GM19025 (cell line): Measurements from ENCODE around the gene EPM2AIP1.
"Not testable (repeated sequence)": the region's sequence is repeated elsewhere in the genome, so short reads cannot be mapped to it uniquely, and the experiment has no call there.

ENCODE experiments used
- ATAC-seq: cut with Tn5 transposase; IDR thresholded peaks from one replicate; pipeline ENCODE4 v1.9.1; 2021; ENCODE audit warnings: mild to moderate bottlenecking, low read depth, moderate library complexity; ENCODE audit not compliant: unreplicated experiment

Gene EPM2AIP1

GRCh38 chr3:36992806-36993325 is at the start of gene EPM2AIP1:
Gene EPM2AIP1 (minus strand): TSS chr3:36993131. CDS start chr3:36993077, 54 bp downstream.
- peak; percentile 79 for ATAC-seq

- ATAC-seq, result not testable (repeated sequence)
Measured at GRCh38 chr3:37042712-37043111, 49.8 kb upstream of the EPM2AIP1 start.

GRCh38 chr3:37041546-37042195 is 48.7 kb upstream of the EPM2AIP1 start:
- no peak for ATAC-seq

- ATAC-seq, result no peak
Measured at GRCh38 chr3:37040231-37040630, 47.3 kb upstream of the EPM2AIP1 start.

GRCh38 chr3:37039161-37039846 is 46.4 kb upstream of the EPM2AIP1 start:
- no peak for ATAC-seq

GRCh38 chr3:37037352-37037751 is 44.4 kb upstream of the EPM2AIP1 start:
- ATAC-seq, result no peak

GRCh38 chr3:37032961-37033360 is 40.0 kb upstream of the EPM2AIP1 start:
- no peak for ATAC-seq

GRCh38 chr3:37031096-37031682 is 38.3 kb upstream of the EPM2AIP1 start:
- ATAC-seq, result no peak

- ATAC-seq, result no peak
Measured at GRCh38 chr3:37030588-37030987, 37.7 kb upstream of the EPM2AIP1 start.

GRCh38 chr3:37029516-37030163 is 36.7 kb upstream of the EPM2AIP1 start:
- ATAC-seq, result no peak

GRCh38 chr3:37029111-37029510 is 36.2 kb upstream of the EPM2AIP1 start:
- no peak for ATAC-seq

- no peak for ATAC-seq
Measured at GRCh38 chr3:37028329-37028728, 35.4 kb upstream of the EPM2AIP1 start.

GRCh38 chr3:37026851-37027250 is 33.9 kb upstream of the EPM2AIP1 start:
- ATAC-seq, result no peak

GRCh38 chr3:37025561-37026335 is 32.8 kb upstream of the EPM2AIP1 start:
- ATAC-seq, result no peak

- no peak for ATAC-seq
Measured at GRCh38 chr3:37024820-37025405, 32.0 kb upstream of the EPM2AIP1 start.

GRCh38 chr3:37024092-37024491 is 31.2 kb upstream of the EPM2AIP1 start:
- no peak for ATAC-seq

- no peak for ATAC-seq
Measured at GRCh38 chr3:37017683-37018082, 24.8 kb upstream of the EPM2AIP1 start.

- no peak for ATAC-seq
Measured at GRCh38 chr3:37016903-37017302, 24.0 kb upstream of the EPM2AIP1 start.

- ATAC-seq, result no peak
Measured at GRCh38 chr3:37015642-37016041, 22.7 kb upstream of the EPM2AIP1 start.

GRCh38 chr3:37014620-37015019 is 21.7 kb upstream of the EPM2AIP1 start:
- no peak for ATAC-seq
